Activated CD8-positive, alpha-beta memory T cell treated with anti-CD3 and anti-CD28 coated beads for 24 hours (primary cell): Measurements from ENCODE around the gene RNU2-1.
"Not testable (repeated sequence)": the region's sequence is repeated elsewhere in the genome, so short reads cannot be mapped to it uniquely, and the experiment has no call there.

Source experiments
- DNase-seq: peaks from one replicate; pipeline ENCODE4 v3.0.0-alpha.2; 2020

RNU2-1 gene

GRCh38 chr17:43233877-43234276 is at the start of gene RNU2-1:
Gene RNU2-1, minus strand, starts transcription at chr17:43233977.
- DNase-seq = not testable (repeated sequence)

GRCh38 chr17:43272914-43273313 is 39.1 kb upstream of the RNU2-1 start:
- not testable (repeated sequence) for DNase-seq

- not testable (repeated sequence) for DNase-seq
These were observed 38.7 kb upstream of the RNU2-1 start for GRCh38 chr17:43272483-43272882.

- not testable (repeated sequence) for DNase-seq
These were observed 37.1 kb upstream of the RNU2-1 start for GRCh38 chr17:43270552-43271504.

- DNase-seq = not testable (repeated sequence)
These were observed 12.7 kb upstream of the RNU2-1 start for GRCh38 chr17:43246456-43246855.

GRCh38 chr17:43240596-43241352 is 7.0 kb upstream of the RNU2-1 start:
- not testable (repeated sequence) for DNase-seq

GRCh38 chr17:43239597-43239996 is 5.8 kb upstream of the RNU2-1 start:
- DNase-seq = not testable (repeated sequence)

- DNase-seq = not testable (repeated sequence)
These were observed 514 bp downstream of the RNU2-1 start for GRCh38 chr17:43233263-43233662.

GRCh38 chr17:43232021-43232699 is 1.6 kb downstream of the RNU2-1 start:
- DNase-seq = peak; percentile 50

GRCh38 chr17:43231205-43232020 is 2.4 kb downstream of the RNU2-1 start:
- peak; percentile 9 for DNase-seq

- not testable (repeated sequence) for DNase-seq
These were observed 5.6 kb downstream of the RNU2-1 start, which contains the start of gene CCDC200 for GRCh38 chr17:43228020-43228782. Gene CCDC200, minus strand, starts transcription at chr17:43228623. Its CDS starts 69 bp downstream, at chr17:43228554.

- no peak for DNase-seq
These were observed 7.4 kb downstream of the RNU2-1 start for GRCh38 chr17:43226393-43226792.

GRCh38 chr17:43224146-43224705 is 9.6 kb downstream of the RNU2-1 start:
- DNase-seq = peak; percentile 40

- DNase-seq = no peak
These were observed 13.2 kb downstream of the RNU2-1 start for GRCh38 chr17:43220511-43221125.

- DNase-seq = no peak
These were observed 13.9 kb downstream of the RNU2-1 start for GRCh38 chr17:43219746-43220380.

GRCh38 chr17:43219001-43219400 is 14.8 kb downstream of the RNU2-1 start:
- DNase-seq = no peak

- DNase-seq = peak; percentile 65
These were observed 16.1 kb downstream of the RNU2-1 start for GRCh38 chr17:43217614-43218087.

- no peak for DNase-seq
These were observed 16.8 kb downstream of the RNU2-1 start for GRCh38 chr17:43216762-43217613.

GRCh38 chr17:43216369-43216761 is 17.4 kb downstream of the RNU2-1 start:
- no peak for DNase-seq
